HepG2 (cell line): Measurements from ENCODE around the gene ACSBG1. TPM values are rescaled to one million over a fixed set of nuclear protein-coding genes. Genes with fewer than 3 reads are reported as not detected.

Experiments used
- DNMT3B ChIP-seq: conservative IDR thresholded peaks from 2 replicates; pipeline ENCODE4 v1.6.1; 2016; ENCODE audit warnings: missing biosample characterization, control low read depth
- PRDM4 ChIP-seq: sonication (generic); formaldehyde crosslinking; IDR thresholded peaks from 2 replicates; pipeline ENCODE4 v1.9.0; 2021; ENCODE audit warnings: missing genetic modification reagents, borderline replicate concordance
- YEATS4 ChIP-seq: sonication (generic); formaldehyde crosslinking; IDR thresholded peaks from 2 replicates; pipeline ENCODE4 v1.4.0; 2020; ENCODE audit warnings: missing genetic modification reagents, borderline replicate concordance
- ZNF549 ChIP-seq: sonication (generic); formaldehyde crosslinking; IDR thresholded peaks from 2 replicates; pipeline ENCODE4 v1.5.0; 2020; ENCODE audit warnings: missing genetic modification reagents
- ZNF609 ChIP-seq: sonication (generic); formaldehyde crosslinking; IDR thresholded peaks from 2 replicates; pipeline ENCODE4 v1.4.0; 2020; ENCODE audit warnings: mild to moderate bottlenecking, missing genetic modification reagents, borderline replicate concordance
- ZNF784 ChIP-seq: sonication (generic); formaldehyde crosslinking; IDR thresholded peaks from 2 replicates; pipeline ENCODE4 v1.5.1; 2020; ENCODE audit warnings: missing genetic modification reagents, mild to moderate bottlenecking, borderline replicate concordance
- ZNF788 ChIP-seq: sonication (generic); formaldehyde crosslinking; IDR thresholded peaks from 2 replicates; pipeline ENCODE4 v1.5.0; 2020; ENCODE audit warnings: mild to moderate bottlenecking, missing genetic modification reagents, borderline replicate concordance
- polyA plus RNA-seq, 8 experiments: library from polyadenylated mRNA; depleted of rRNA in 3 of 8; stranded (reverse) in 7 of 8; unstranded in 1 of 8; fragments of >200 nt; fragmentation: Illumina TruSeq in 4 of 8; extraction: Trizol in 4 of 8; gene quantifications; 2 replicates each; pipeline versions ENCODE4 v1.2.1 to v1.2.3, GENCODE V29; 2011 to 2016; ENCODE audit warnings: low read depth in 4 of 8, missing spikeins in 1 of 8, mixed read lengths in 1 of 8; ENCODE audit not compliant: insufficient read depth in 1 of 8
- total RNA-seq, 5 experiments: library from RNA; depleted of rRNA; stranded (reverse); fragments of >200 nt; fragmentation: Illumina TruSeq; extraction: Trizol; gene quantifications; 2 replicates each; pipeline ENCODE4 v1.2.3, GENCODE V29; 2016; ENCODE audit warnings: low read depth in 1 of 5
- TF ChIP-seq, protein P1 (sequence below), 2 experiments: IDR thresholded peaks; 2 replicates each; pipeline ENCODE4 v1.6.1; 2011 to 2012; ENCODE audit warnings: low read length in 2 of 2, borderline replicate concordance in 1 of 2, low read depth in 1 of 2, mild to moderate bottlenecking in 1 of 2, moderate library complexity in 1 of 2
- TF ChIP-seq, protein P2 (sequence below), 2 experiments: fragments of 450-650 bp in 1 of 2; sonication (generic) in 1 of 2; formaldehyde crosslinking; IDR thresholded peaks; 2 replicates each; pipeline versions ENCODE4 v1.5.0 to v1.8.0; 2020 to 2022; ENCODE audit warnings: mild to moderate bottlenecking in 1 of 2, missing genetic modification reagents in 1 of 2
- TF ChIP-seq, protein P3 (sequence below): sonication (generic); formaldehyde crosslinking; IDR thresholded peaks from 2 replicates; pipeline ENCODE4 v1.4.0; 2020; ENCODE audit warnings: missing genetic modification reagents; ENCODE audit errors: not compliant biosample characterization
- TF ChIP-seq, protein P4 (sequence below): sonication (generic); formaldehyde crosslinking; IDR thresholded peaks from 2 replicates; pipeline ENCODE4 v1.5.0; 2020; ENCODE audit warnings: missing genetic modification reagents

Gene ACSBG1
- total and polyA plus RNA-seq, 2 of the 13 experiments (the other 11 are each of a cell fraction or from before 2014, with no cell fraction given): 0.35 to 0.81 TPM

DNA sequence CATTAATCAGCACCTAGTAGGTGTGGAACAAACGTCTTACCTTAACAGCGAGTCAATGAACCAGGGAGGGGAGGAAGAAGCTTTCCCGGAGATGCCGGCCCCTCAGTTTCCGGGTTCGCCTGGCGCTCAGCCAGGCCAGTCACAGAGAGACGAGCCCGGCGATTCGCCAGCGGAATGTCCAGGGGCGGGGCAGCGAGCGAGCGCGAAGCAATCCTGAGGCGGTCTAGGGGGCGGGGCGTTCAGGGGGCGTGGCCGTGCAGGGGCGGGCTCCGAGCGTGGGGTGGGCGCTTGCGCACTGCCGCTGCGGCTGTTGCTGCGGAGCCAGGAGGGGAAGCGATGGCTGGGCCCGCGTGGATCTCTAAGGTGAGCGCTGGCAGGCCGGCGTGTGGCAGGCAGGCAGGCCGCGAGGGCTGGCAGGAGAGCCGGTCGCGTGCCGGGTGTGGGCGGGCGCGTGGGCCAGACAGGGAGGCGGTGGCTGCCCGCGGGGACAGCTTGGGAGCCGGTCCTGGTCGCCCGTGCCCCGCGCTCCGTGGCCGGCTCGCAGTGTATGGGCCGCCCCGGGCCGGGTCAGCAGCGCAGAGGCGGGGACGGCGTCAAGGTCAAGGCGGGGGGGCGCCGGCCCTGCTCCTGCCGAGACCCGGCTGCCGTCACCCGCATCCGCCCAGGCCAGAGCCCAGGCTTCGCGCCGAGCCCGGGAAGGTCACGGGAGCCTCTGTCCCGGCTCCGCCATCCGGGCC lies 85.1 kb downstream of the ACSBG1 start, which contains the start of gene IDH3A (continued):
- TF ChIP-seq PRDM4 (CRISPR knock-in tag) (no peak), YEATS4 (CRISPR knock-in tag) (peak; percentile 42; the same call in 1 of the 2 replicates), ZNF549 (CRISPR knock-in tag) (no peak), DNMT3B (CRISPR knock-in tag) (0 out of 2 replicates have a peak, but pooled peaks have one; percentile 46), ZNF784 (peak; percentile 67; the same call in 1 of the 2 replicates), ZNF609 (no peak), ZNF788 (peak; percentile 60; the same call in 1 of the 2 replicates)
- TF ChIP-seq, protein P1, sequence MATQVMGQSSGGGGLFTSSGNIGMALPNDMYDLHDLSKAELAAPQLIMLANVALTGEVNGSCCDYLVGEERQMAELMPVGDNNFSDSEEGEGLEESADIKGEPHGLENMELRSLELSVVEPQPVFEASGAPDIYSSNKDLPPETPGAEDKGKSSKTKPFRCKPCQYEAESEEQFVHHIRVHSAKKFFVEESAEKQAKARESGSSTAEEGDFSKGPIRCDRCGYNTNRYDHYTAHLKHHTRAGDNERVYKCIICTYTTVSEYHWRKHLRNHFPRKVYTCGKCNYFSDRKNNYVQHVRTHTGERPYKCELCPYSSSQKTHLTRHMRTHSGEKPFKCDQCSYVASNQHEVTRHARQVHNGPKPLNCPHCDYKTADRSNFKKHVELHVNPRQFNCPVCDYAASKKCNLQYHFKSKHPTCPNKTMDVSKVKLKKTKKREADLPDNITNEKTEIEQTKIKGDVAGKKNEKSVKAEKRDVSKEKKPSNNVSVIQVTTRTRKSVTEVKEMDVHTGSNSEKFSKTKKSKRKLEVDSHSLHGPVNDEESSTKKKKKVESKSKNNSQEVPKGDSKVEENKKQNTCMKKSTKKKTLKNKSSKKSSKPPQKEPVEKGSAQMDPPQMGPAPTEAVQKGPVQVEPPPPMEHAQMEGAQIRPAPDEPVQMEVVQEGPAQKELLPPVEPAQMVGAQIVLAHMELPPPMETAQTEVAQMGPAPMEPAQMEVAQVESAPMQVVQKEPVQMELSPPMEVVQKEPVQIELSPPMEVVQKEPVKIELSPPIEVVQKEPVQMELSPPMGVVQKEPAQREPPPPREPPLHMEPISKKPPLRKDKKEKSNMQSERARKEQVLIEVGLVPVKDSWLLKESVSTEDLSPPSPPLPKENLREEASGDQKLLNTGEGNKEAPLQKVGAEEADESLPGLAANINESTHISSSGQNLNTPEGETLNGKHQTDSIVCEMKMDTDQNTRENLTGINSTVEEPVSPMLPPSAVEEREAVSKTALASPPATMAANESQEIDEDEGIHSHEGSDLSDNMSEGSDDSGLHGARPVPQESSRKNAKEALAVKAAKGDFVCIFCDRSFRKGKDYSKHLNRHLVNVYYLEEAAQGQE (IDR thresholded peaks at IDR 0.05; ENCODE audit: borderline replicate concordance in 1 of 2, low read depth in 1 of 2, low read length in 2 of 2): no peak
- TF ChIP-seq, protein P2, sequence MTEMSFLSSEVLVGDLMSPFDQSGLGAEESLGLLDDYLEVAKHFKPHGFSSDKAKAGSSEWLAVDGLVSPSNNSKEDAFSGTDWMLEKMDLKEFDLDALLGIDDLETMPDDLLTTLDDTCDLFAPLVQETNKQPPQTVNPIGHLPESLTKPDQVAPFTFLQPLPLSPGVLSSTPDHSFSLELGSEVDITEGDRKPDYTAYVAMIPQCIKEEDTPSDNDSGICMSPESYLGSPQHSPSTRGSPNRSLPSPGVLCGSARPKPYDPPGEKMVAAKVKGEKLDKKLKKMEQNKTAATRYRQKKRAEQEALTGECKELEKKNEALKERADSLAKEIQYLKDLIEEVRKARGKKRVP (CRISPR knock-in tag; IDR thresholded peaks at IDR 0.05): no peak
- TF ChIP-seq, protein P3, sequence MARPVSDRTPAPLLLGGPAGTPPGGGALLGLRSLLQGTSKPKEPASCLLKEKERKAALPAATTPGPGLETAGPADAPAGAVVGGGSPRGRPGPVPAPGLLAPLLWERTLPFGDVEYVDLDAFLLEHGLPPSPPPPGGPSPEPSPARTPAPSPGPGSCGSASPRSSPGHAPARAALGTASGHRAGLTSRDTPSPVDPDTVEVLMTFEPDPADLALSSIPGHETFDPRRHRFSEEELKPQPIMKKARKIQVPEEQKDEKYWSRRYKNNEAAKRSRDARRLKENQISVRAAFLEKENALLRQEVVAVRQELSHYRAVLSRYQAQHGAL (CRISPR knock-in tag): no peak
- TF ChIP-seq, protein P4, sequence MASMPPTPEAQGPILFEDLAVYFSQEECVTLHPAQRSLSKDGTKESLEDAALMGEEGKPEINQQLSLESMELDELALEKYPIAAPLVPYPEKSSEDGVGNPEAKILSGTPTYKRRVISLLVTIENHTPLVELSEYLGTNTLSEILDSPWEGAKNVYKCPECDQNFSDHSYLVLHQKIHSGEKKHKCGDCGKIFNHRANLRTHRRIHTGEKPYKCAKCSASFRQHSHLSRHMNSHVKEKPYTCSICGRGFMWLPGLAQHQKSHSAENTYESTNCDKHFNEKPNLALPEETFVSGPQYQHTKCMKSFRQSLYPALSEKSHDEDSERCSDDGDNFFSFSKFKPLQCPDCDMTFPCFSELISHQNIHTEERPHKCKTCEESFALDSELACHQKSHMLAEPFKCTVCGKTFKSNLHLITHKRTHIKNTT: no peak
